Stomach (tissue), 9 donors: ENCODE measurements around the gene SLC24A4. TPM values are rescaled to one million over a fixed set of nuclear protein-coding genes. Genes with fewer than 3 reads are reported as not detected.

ENCODE experiments used
- DNase-seq, 2 donors: peaks; one replicate each; pipeline versions ENCODE4 v3.0.0 to v3.0.0-alpha.2; 2013 to 2019
- H3K27ac ChIP-seq, 5 donors: fragments of 200-600 bp in 4 of 5; sonication (generic) in 4 of 5; one replicate each; pipeline ENCODE4 v1.5.1; 2013 to 2019; ENCODE audit warnings: mild to moderate bottlenecking in 1 of 5, moderate library complexity in 1 of 5
- H3K27me3 ChIP-seq, 3 donors: fragments of 200-600 bp; sonication (generic); one replicate each; pipeline ENCODE4 v1.5.1; 2017 to 2019; ENCODE audit warnings: mixed run types in 1 of 3
- H3K36me3 ChIP-seq, 4 donors: fragments of 200-600 bp; sonication (generic); 1 replicate in 3 of 4; 2 replicates in 1 of 4; pipeline ENCODE4 v1.5.1; 2016 to 2019
- H3K4me1 ChIP-seq, 4 donors: fragments of 200-600 bp; sonication (generic); one replicate each; pipeline ENCODE4 v1.5.1; 2016 to 2019
- H3K4me3 ChIP-seq, 4 donors: fragments of 200-600 bp; sonication (generic) in 3 of 4; one replicate each; pipeline ENCODE4 v1.5.1; 2016 to 2019; ENCODE audit warnings: mild to moderate bottlenecking in 1 of 4
- H3K9me3 ChIP-seq, 4 donors: fragments of 200-600 bp; sonication (generic); one replicate each; pipeline ENCODE4 v1.5.1; 2016 to 2019
- EP300 ChIP-seq: sonication (generic); formaldehyde crosslinking; IDR thresholded peaks from one replicate; pipeline ENCODE4 v1.6.1; 2017; ENCODE audit warnings: antibody characterized with exemption
- POLR2A ChIP-seq, 4 donors: fragments of 450-650 bp; IDR thresholded peaks; one replicate each; pipeline ENCODE4 v1.6.1; 2016; ENCODE audit warnings: antibody characterized with exemption in 4 of 4, control low read depth in 2 of 4, mild to moderate bottlenecking in 1 of 4, moderate library complexity in 1 of 4
- POLR2AphosphoS5 ChIP-seq, 3 donors: sonication (generic); formaldehyde crosslinking; IDR thresholded peaks; one replicate each; pipeline ENCODE4 v1.6.1; 2016; ENCODE audit warnings: antibody characterized with exemption in 3 of 3
- WGBS, 5 donors: extraction: QIAGEN DNeasy Blood & Tissue Kit in 3 of 5; methylation state at CpG; one replicate each; pipeline versions ENCODE4 v1.1.5 to v1.1.7; 2013 to 2018; 5-methylcytosine and 5-hydroxymethylcytosine counted together
- intact Hi-C: fragments of 100-400 bp; cut with DNase I; formaldehyde crosslinking; loops from one replicate; pipeline ENCODE4 v1.15.1; 2023; ENCODE audit warnings: low total_unique reads
- polyA plus RNA-seq, 3 donors: library from polyadenylated mRNA; stranded (reverse); fragments of 200-250 nt; gene quantifications; one replicate each; pipeline ENCODE4 v1.2.3, GENCODE V29; 2013
- total RNA-seq, 5 donors: library from RNA; depleted of rRNA; stranded (reverse); fragments of >200 nt; gene quantifications; one replicate each; pipeline versions ENCODE4 v1.1.0 to v1.2.3, GENCODE V29; 2014 to 2016
- TF ChIP-seq, protein P1 (sequence below), 7 experiments: fragments of 450-650 bp in 4 of 7; fragments of 200-600 bp in 3 of 7; sonication (generic) in 3 of 7; IDR thresholded peaks; one replicate each; pipeline ENCODE4 v1.5.1; 2016 to 2019; ENCODE audit warnings: antibody characterized with exemption in 7 of 7, control low read depth in 2 of 7, mild to moderate bottlenecking in 1 of 7
- donor health status: healthy with polysubstance abuse.
- donor health status: Bipolar disorder and iron deficiency.
- donor health status: healthy.

Gene SLC24A4
- total and polyA plus RNA-seq, 8 donors: 0.08 to 0.92 (median 0.38) TPM; not detected in 4

DNA sequence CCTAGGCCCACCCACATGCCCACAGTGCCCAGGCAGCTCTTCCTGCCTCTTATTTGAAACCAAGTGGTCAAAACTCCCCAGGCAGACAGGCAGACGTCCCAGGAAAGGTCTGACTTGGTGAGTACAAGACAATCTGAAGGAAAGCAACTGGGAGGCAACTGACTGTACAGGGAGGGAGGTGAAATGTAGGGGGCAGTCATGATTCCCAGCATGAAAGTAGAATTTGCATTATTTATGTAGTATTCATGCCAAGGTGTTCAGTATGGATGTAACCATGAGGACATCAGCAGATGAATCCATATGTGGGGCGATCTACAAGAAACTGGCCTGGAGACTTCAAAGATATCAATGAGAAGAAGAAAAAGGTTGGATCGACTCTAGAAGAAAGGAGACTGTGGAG is 46.1 kb downstream of the SLC24A4 start:
- no peaks in the 10 kb centered on the region for H3K4me1 ChIP-seq
- intact Hi-C loops: no loop called here

DNA sequence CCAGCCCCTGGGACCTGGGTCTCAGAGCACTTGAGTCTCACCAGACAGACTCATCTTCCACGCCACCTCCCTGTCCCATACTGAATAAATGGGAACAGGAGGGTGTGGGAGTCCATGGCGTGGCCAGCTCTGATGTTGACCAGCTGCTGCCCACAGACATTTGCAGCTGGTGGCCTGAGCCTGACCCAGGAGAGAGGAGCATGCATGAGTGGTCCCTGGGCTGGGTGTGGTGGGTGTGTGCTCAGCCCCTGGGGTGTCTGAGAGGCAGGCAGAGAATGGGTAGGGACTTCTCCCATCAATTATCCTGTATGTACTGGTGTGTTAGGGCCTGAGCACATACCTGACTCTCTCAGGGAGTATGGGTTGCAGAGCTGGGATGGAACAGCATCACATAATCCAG is 49.3 kb downstream of the SLC24A4 start:
- 68 to 100% (median 77%) methylated on average over 2 of the region's 2 CpGs for WGBS, 5 donors
- Histone ChIP-seq H3K4me1 (no peaks in the 10 kb centered on the region), H3K4me3 (no peak overlapping the region), H3K27me3 (no peaks in the 10 kb centered on the region), H3K36me3 (no peaks in the 10 kb centered on the region), H3K27ac (no peak overlapping the region), H3K9me3 (no peaks in the 10 kb centered on the region)
- no peak for DNase-seq
- TF ChIP-seq, protein P1, sequence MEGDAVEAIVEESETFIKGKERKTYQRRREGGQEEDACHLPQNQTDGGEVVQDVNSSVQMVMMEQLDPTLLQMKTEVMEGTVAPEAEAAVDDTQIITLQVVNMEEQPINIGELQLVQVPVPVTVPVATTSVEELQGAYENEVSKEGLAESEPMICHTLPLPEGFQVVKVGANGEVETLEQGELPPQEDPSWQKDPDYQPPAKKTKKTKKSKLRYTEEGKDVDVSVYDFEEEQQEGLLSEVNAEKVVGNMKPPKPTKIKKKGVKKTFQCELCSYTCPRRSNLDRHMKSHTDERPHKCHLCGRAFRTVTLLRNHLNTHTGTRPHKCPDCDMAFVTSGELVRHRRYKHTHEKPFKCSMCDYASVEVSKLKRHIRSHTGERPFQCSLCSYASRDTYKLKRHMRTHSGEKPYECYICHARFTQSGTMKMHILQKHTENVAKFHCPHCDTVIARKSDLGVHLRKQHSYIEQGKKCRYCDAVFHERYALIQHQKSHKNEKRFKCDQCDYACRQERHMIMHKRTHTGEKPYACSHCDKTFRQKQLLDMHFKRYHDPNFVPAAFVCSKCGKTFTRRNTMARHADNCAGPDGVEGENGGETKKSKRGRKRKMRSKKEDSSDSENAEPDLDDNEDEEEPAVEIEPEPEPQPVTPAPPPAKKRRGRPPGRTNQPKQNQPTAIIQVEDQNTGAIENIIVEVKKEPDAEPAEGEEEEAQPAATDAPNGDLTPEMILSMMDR (IDR thresholded peaks at IDR 0.05): no peak
- TF ChIP-seq POLR2AphosphoS5 (IDR thresholded peaks at IDR 0.05) (no peak), POLR2A (IDR thresholded peaks at IDR 0.05) (no peak), EP300 (no peak)
- intact Hi-C loops: no loop called here

More for the DNA sequence above, 46.1 kb downstream of the SLC24A4 start:
- peaks cover 0 to 15% (median 0%) of the 10 kb centered on the region in 3 donors for H3K27me3 ChIP-seq
- H3K27ac ChIP-seq: no peak overlapping the region
- H3K36me3 ChIP-seq: no peaks in the 10 kb centered on the region
- TF ChIP-seq POLR2AphosphoS5 (IDR thresholded peaks at IDR 0.05): no peak
- no peak for TF ChIP-seq POLR2A (IDR thresholded peaks at IDR 0.05)
- TF ChIP-seq, protein P1 (IDR thresholded peaks at IDR 0.05): no peak
- no peak for TF ChIP-seq EP300
- DNase-seq: no peak
- 78 to 89% (median 82%) methylated on average over 3 of the region's 3 CpGs for WGBS, 5 donors
- H3K9me3 ChIP-seq: no peaks in the 10 kb centered on the region
- H3K4me3 ChIP-seq: no peak overlapping the region

DNA sequence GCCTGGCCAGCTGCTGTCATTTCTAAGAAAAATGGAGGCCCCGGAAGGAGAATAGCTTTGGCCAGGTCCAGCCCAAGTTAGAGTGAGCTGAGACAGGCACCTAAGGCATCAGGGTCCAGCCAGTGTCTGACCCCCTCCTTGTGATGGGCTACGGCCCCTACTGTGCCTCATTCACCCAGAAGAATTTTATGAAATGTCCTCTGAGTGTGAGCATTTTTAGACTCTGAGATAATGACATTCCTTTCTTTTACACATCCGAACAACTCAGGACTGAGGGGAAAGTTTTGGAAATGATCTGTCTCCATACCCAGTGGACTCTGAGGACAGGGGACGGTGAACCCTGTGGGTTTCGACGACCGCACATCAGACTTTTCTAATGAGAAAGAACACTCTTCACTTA is 50.4 kb downstream of the SLC24A4 start:
- WGBS, 5 donors: 85 to 90% (median 88%) methylated on average over 7 of the region's 7 CpGs

DNA sequence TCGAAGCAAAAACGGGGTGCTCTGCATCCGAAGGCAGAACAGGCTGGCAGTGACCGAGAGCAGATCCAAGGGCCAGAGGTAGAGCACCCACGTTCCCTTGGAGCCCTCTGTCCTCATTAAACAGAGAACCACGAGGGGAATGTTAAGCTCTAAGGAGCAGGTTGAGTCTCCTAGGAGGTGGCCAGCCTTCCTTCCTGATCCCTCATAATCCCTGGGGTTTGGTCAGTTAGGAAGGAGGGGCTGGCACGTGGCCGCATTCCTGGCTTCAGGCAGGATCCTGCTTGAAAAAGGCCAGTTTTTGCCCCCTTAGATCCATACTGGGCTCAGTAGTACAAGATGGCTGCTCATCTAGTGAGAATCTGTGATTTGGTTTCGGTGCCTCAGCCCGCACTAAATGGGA is 57.2 kb downstream of the SLC24A4 start:
- DNase-seq: no peak
- WGBS, 5 donors: 79 to 92% (median 84%) methylated on average over 9 to 10 of the region's 10 CpGs
- no peaks in the 10 kb centered on the region for H3K36me3 ChIP-seq
- TF ChIP-seq, protein P1 (IDR thresholded peaks at IDR 0.05): no peak
- TF ChIP-seq POLR2AphosphoS5 (IDR thresholded peaks at IDR 0.05) (no peak), EP300 (no peak), POLR2A (IDR thresholded peaks at IDR 0.05) (no peak)
- H3K4me1 ChIP-seq: no peaks in the 10 kb centered on the region
- H3K9me3 ChIP-seq: no peaks in the 10 kb centered on the region
- no peaks in the 10 kb centered on the region for H3K27me3 ChIP-seq
- no peak overlapping the region for H3K4me3 ChIP-seq
- H3K27ac ChIP-seq: no peak overlapping the region
- intact Hi-C loops: no loop called here

More for the DNA sequence above, 50.4 kb downstream of the SLC24A4 start:
- H3K36me3 ChIP-seq: no peaks in the 10 kb centered on the region
- no peaks in the 10 kb centered on the region for H3K4me1 ChIP-seq
- no peak overlapping the region for H3K4me3 ChIP-seq
- intact Hi-C loops: no loop called here
- TF ChIP-seq EP300 (no peak), POLR2A (IDR thresholded peaks at IDR 0.05) (no peak), POLR2AphosphoS5 (IDR thresholded peaks at IDR 0.05) (no peak)
- TF ChIP-seq, protein P1 (IDR thresholded peaks at IDR 0.05): no peak
- H3K27ac ChIP-seq: no peak overlapping the region
- no peak for DNase-seq
- no peaks in the 10 kb centered on the region for H3K27me3 ChIP-seq
- no peaks in the 10 kb centered on the region for H3K9me3 ChIP-seq
